Neutrophil (primary cell): Measurements from ENCODE around the gene SNAPIN.
A peak's percentile ranks its signal among the peaks of the same experiment; 100 is the strongest.
"Not testable (repeated sequence)": the region's sequence is repeated elsewhere in the genome, so short reads cannot be mapped to it uniquely, and the experiment has no call there.

Source experiments
- H3K27ac ChIP-seq: fragments of 200-600 bp; sonication (generic); 2 replicates; pipeline ENCODE4 v1.5.1; 2016; ENCODE audit warnings: mild to moderate bottlenecking, moderate library complexity
- H3K27me3 ChIP-seq: fragments of 200-600 bp; sonication (generic); 2 replicates; pipeline ENCODE4 v1.6.0; 2016; ENCODE audit warnings: mild to moderate bottlenecking
- H3K36me3 ChIP-seq: fragments of 200-600 bp; sonication (generic); 2 replicates; pipeline ENCODE4 v1.5.1; 2017
- H3K4me1 ChIP-seq, 2 experiments: fragments of 200-600 bp in 1 of 2; sonication (generic) in 1 of 2; 1 replicate in 1 of 2; 2 replicates in 1 of 2; pipeline versions ENCODE4 v1.5.1 to v1.6.1; 2013 to 2016; ENCODE audit warnings: low read depth in 1 of 2, low read length in 1 of 2, mild to moderate bottlenecking in 1 of 2, moderate library complexity in 1 of 2; ENCODE audit not compliant: control insufficient read depth in 1 of 2, insufficient read depth in 1 of 2
- H3K4me3 ChIP-seq, 2 experiments: fragments of 200-600 bp in 1 of 2; sonication (generic) in 1 of 2; 1 replicate in 1 of 2; 2 replicates in 1 of 2; pipeline ENCODE4 v1.5.1; 2013 to 2016; ENCODE audit warnings: low read depth in 1 of 2, low read length in 1 of 2, mild to moderate bottlenecking in 1 of 2, moderate library complexity in 1 of 2
- H3K9me3 ChIP-seq: fragments of 200-600 bp; sonication (generic); 2 replicates; pipeline ENCODE4 v1.5.1; 2016
- CTCF ChIP-seq: fragments of 200-600 bp; sonication (generic); IDR thresholded peaks from 2 replicates; pipeline ENCODE4 v1.5.1; 2016; ENCODE audit warnings: antibody characterized with exemption

SNAPIN gene

GRCh38 chr1:153659656-153660055 lies 1.2 kb downstream of the SNAPIN start:
- no peak for TF ChIP-seq CTCF
- H3K27ac ChIP-seq: peak overlapping the region; percentile 93
- H3K9me3 ChIP-seq: no peaks in the 10 kb centered on the region
- H3K36me3 ChIP-seq: peaks cover 35% of the 10 kb centered on the region
- peaks cover 9 to 16% of the 10 kb centered on the region in 2 experiments for H3K4me1 ChIP-seq
- no peaks in the 10 kb centered on the region for H3K27me3 ChIP-seq
- H3K4me3 ChIP-seq: peak overlapping the region in 1 of 2 experiments; percentile 73

GRCh38 chr1:153661111-153661708 lies 2.7 kb downstream of the SNAPIN start:
- Histone ChIP-seq H3K36me3 (peaks cover 48% of the 10 kb centered on the region), H3K9me3 (no peaks in the 10 kb centered on the region), H3K27ac (peak overlapping the region; percentile 29), H3K4me1 (peaks cover 9 to 16% of the 10 kb centered on the region in 2 experiments), H3K4me3 (no peak overlapping the region), H3K27me3 (no peaks in the 10 kb centered on the region)
- TF ChIP-seq CTCF: no peak

GRCh38 chr1:153662269-153662668 lies 3.8 kb downstream of the SNAPIN start:
- TF ChIP-seq CTCF: no peak
- Histone ChIP-seq H3K27me3 (no peaks in the 10 kb centered on the region), H3K36me3 (peaks cover 59% of the 10 kb centered on the region), H3K9me3 (no peaks in the 10 kb centered on the region), H3K4me3 (no peak overlapping the region), H3K4me1 (peaks cover 9 to 16% of the 10 kb centered on the region in 2 experiments), H3K27ac (peak overlapping the region; percentile 32)

GRCh38 chr1:153663211-153663610 lies 4.7 kb downstream of the SNAPIN start:
- H3K27me3 ChIP-seq: no peaks in the 10 kb centered on the region
- H3K36me3 ChIP-seq: peaks cover 65% of the 10 kb centered on the region
- no peak for TF ChIP-seq CTCF
- H3K4me3 ChIP-seq: no peak overlapping the region
- H3K4me1 ChIP-seq: peaks cover 9 to 10% of the 10 kb centered on the region in 2 experiments
- H3K9me3 ChIP-seq: no peaks in the 10 kb centered on the region
- H3K27ac ChIP-seq: peak overlapping the region; percentile 32

GRCh38 chr1:153667439-153667838 lies 8.9 kb downstream of the SNAPIN start:
- Histone ChIP-seq H3K27me3 (no peaks in the 10 kb centered on the region), H3K27ac (no peak overlapping the region), H3K4me3 (no peak overlapping the region), H3K36me3 (peaks cover 49% of the 10 kb centered on the region), H3K9me3 (no peaks in the 10 kb centered on the region), H3K4me1 (peaks cover 18 to 19% of the 10 kb centered on the region in 2 experiments)
- TF ChIP-seq CTCF: no peak

GRCh38 chr1:153668672-153669071 lies 10.2 kb downstream of the SNAPIN start:
- not testable (repeated sequence) for H3K27ac ChIP-seq, H3K9me3 ChIP-seq, H3K4me3 ChIP-seq, H3K27me3 ChIP-seq
- peaks cover 18 to 19% of the 10 kb centered on the region in 2 experiments for H3K4me1 ChIP-seq
- H3K36me3 ChIP-seq: peaks cover 41% of the 10 kb centered on the region
